HEK293 (cell line): Measurements from ENCODE around the gene CABCOCO1.

Experiments
- CTCF ChIP-seq: fragments of 450-650 bp; formaldehyde crosslinking; IDR thresholded peaks from 2 replicates; pipeline ENCODE4 v1.5.1; 2016; ENCODE audit warnings: missing biosample characterization, missing genetic modification characterization
- HOXD13 ChIP-seq: sonication (generic); formaldehyde crosslinking; IDR thresholded peaks from 2 replicates; pipeline ENCODE4 v1.8.0; 2022; ENCODE audit warnings: missing genetic modification reagents, borderline replicate concordance
- MEIS1 ChIP-seq: sonication (generic); formaldehyde crosslinking; IDR thresholded peaks from 2 replicates; pipeline ENCODE4 v1.8.1; 2022; ENCODE audit warnings: missing genetic modification reagents, mild to moderate bottlenecking, borderline replicate concordance
- MYNN ChIP-seq: fragments of 450-650 bp; formaldehyde crosslinking; IDR thresholded peaks from 2 replicates; pipeline ENCODE4 v1.5.1; 2016; ENCODE audit warnings: missing biosample characterization, missing genetic modification characterization, borderline replicate concordance
- REST ChIP-seq: fragments of 450-650 bp; formaldehyde crosslinking; IDR thresholded peaks from 2 replicates; pipeline ENCODE4 v1.5.1; 2016; ENCODE audit warnings: missing biosample characterization, missing genetic modification characterization
- SCRT1 ChIP-seq: fragments of 450-650 bp; formaldehyde crosslinking; IDR thresholded peaks from 2 replicates; pipeline ENCODE4 v1.5.1; 2016; ENCODE audit warnings: missing biosample characterization, missing genetic modification characterization, borderline replicate concordance
- ZBTB21 ChIP-seq: fragments of 450-650 bp; formaldehyde crosslinking; IDR thresholded peaks from 2 replicates; pipeline ENCODE4 v1.5.1; 2017; ENCODE audit warnings: missing biosample characterization, missing genetic modification characterization
- ZBTB7A ChIP-seq: fragments of 450-650 bp; formaldehyde crosslinking; IDR thresholded peaks from 2 replicates; pipeline ENCODE4 v1.5.1; 2016; ENCODE audit warnings: low read depth, missing biosample characterization, missing genetic modification characterization
- ZFHX2 ChIP-seq: fragments of 450-650 bp; formaldehyde crosslinking; conservative IDR thresholded peaks from 2 replicates; pipeline ENCODE4 v1.5.1; 2016; ENCODE audit warnings: missing biosample characterization, missing genetic modification characterization
- ZNF23 ChIP-seq: fragments of 450-650 bp; formaldehyde crosslinking; IDR thresholded peaks from 2 replicates; pipeline ENCODE4 v1.5.1; 2016; ENCODE audit warnings: missing biosample characterization, missing genetic modification characterization, borderline replicate concordance
- ZNF274 ChIP-seq, 2 experiments: fragments of 200-500 bp in 1 of 2; fragments of 450-650 bp in 1 of 2; sonication (Bioruptor generic) in 1 of 2; formaldehyde crosslinking in 1 of 2; IDR thresholded peaks; 2 replicates each; pipeline versions ENCODE4 v1.5.1 to v1.6.1; 2014 to 2016; ENCODE audit warnings: borderline replicate concordance in 1 of 2, inconsistent platforms in 1 of 2, low read length in 1 of 2, missing biosample characterization in 1 of 2, missing genetic modification characterization in 1 of 2
- ZNF501 ChIP-seq: fragments of 450-650 bp; formaldehyde crosslinking; IDR thresholded peaks from 2 replicates; pipeline ENCODE4 v1.5.1; 2016; ENCODE audit warnings: missing biosample characterization, missing genetic modification characterization
- ZNF677 ChIP-seq: fragments of 450-650 bp; IDR thresholded peaks from 2 replicates; pipeline ENCODE4 v1.5.0; 2018; ENCODE audit warnings: missing biosample characterization, mild to moderate bottlenecking, missing genetic modification characterization, moderate library complexity
- ZSCAN23 ChIP-seq: fragments of 450-650 bp; formaldehyde crosslinking; IDR thresholded peaks from 2 replicates; pipeline ENCODE4 v1.5.1; 2016; ENCODE audit warnings: missing biosample characterization, missing genetic modification characterization

DNA sequence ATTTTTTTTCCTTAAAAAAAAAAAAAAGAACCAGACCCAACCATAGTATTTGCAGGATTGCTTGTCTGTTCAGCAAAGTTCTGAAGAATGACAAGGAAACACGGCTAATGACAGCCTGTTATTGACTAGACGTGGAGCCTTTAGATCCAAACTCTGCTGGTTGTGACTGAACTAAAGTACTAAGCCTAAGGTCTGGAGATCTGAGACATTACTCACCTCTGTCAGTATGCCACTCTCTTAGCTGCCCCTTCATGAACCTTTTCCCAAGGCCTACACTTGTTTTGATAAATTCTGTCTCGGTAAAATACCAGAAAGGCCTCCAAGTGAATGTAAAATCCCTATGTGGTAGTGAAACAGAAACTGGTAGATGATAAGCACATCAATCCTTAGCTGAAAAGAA is 101.0 kb downstream of the CABCOCO1 start:
- no peak for TF ChIP-seq SCRT1
- TF ChIP-seq CTCF: no peak
- TF ChIP-seq ZSCAN23 (tag by site-specific recombination): no peak
- TF ChIP-seq MEIS1: no peak
- no peak for TF ChIP-seq ZFHX2 (tag by site-specific recombination)
- TF ChIP-seq ZNF501 (tag by site-specific recombination): no peak
- no peak for TF ChIP-seq ZBTB7A
- TF ChIP-seq ZNF677 (tag by site-specific recombination): no peak
- no peak for TF ChIP-seq ZBTB21
- TF ChIP-seq MYNN (tag by site-specific recombination): no peak
- TF ChIP-seq ZNF274 (IDR thresholded peaks at IDR 0.05; ENCODE audit: low read length): no peak
- TF ChIP-seq ZNF274 (tag by site-specific recombination; IDR thresholded peaks at IDR 0.05; ENCODE audit: borderline replicate concordance): no peak
- no peak for TF ChIP-seq REST (tag by site-specific recombination)
- no peak for TF ChIP-seq ZNF23 (tag by site-specific recombination)
- no peak for TF ChIP-seq HOXD13 (CRISPR knock-in tag)
